H1 (cell line): ENCODE data around the gene WDR7. TPM values are rescaled to one million over a fixed set of nuclear protein-coding genes. Genes with fewer than 3 reads are reported as not detected.

Experiments used
- EP300 ChIP-seq, 2 experiments: IDR thresholded peaks; 1 replicate in 1 of 2; 2 replicates in 1 of 2; pipeline ENCODE4 v1.6.1; 2011 to 2012; ENCODE audit warnings: low read depth in 2 of 2, low read length in 2 of 2, mild to moderate bottlenecking in 2 of 2, borderline replicate concordance in 1 of 2, inconsistent platforms in 1 of 2, moderate library complexity in 1 of 2
- FOSL1 ChIP-seq: IDR thresholded peaks from 2 replicates; pipeline ENCODE4 v1.6.1; 2011; ENCODE audit warnings: mild to moderate bottlenecking, low read depth, low read length, moderate library complexity; ENCODE audit not compliant: insufficient read depth
- PHF8 ChIP-seq: fragments of 200-600 bp; sonication (generic); conservative IDR thresholded peaks from 2 replicates; pipeline ENCODE4 v1.7.1; 2012; ENCODE audit warnings: low read depth, mild to moderate bottlenecking, inconsistent platforms, low read length, moderate library complexity
- ZNF274 ChIP-seq: IDR thresholded peaks from 2 replicates; pipeline ENCODE4 v1.7.0; 2012; ENCODE audit warnings: low read length, borderline replicate concordance; ENCODE audit errors: extremely low read depth
- polyA plus RNA-seq, 7 experiments: library from polyadenylated mRNA; depleted of rRNA in 3 of 7; stranded (reverse) in 5 of 7; unstranded in 2 of 7; fragments of >200 nt in 5 of 7; fragments of 200-250 nt in 2 of 7; gene quantifications; 1 replicate in 5 of 7; 2 replicates in 1 of 7; 4 replicates in 1 of 7; pipeline versions ENCODE4 v1.2.1 to v1.2.3, GENCODE V29; 2011 to 2013; ENCODE audit warnings: missing spikeins in 2 of 7, mixed read lengths in 2 of 7
- total RNA-seq: library from RNA; stranded (reverse); fragmentation: NEBNext Ultra II Directional; extraction: Animal tissue kit (Norgen Biotek cat#: 25700); gene quantifications from 2 replicates; pipeline ENCODE4 v1.2.1, GENCODE V29; 2021

The WDR7 gene
- total and polyA plus RNA-seq, 2 of the 8 experiments (the other 6 are each of a cell fraction or from before 2014, with no cell fraction given): 5.5 to 15.2 TPM

DNA sequence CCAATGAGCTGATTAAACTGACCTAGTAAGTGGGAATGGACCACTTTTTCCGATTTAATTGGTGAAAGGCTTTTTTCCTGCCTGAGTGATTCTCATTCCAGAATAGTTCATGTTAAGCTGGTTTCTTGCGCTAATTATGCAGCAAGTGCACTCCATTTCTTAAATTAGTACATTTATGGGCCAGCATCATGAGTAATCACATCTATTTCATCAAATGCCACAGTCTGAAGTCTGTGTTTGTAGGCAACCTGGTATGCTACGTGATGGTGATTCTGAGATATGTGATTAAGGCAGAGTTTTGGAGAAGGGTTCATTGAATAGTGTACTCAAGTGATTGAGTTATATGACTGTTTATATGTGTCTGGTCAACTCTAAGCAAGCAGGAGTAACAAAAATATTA lies 367.7 kb downstream of the WDR7 start (continued):
- TF ChIP-seq EP300 (IDR thresholded peaks at IDR 0.05; ENCODE audit: borderline replicate concordance in 1 of 2, low read depth in 2 of 2, low read length in 2 of 2): no peak
- TF ChIP-seq ZNF274: no peak
- no peak for TF ChIP-seq FOSL1
- no peak for TF ChIP-seq PHF8
- TF ChIP-seq, all 59 proteins: peak for 0
